Heart left ventricle (tissue), 16 donors: Measurements from ENCODE around the gene TSPOAP1. TPM values are rescaled to one million over a fixed set of nuclear protein-coding genes. Genes with fewer than 3 reads are reported as not detected.

Experiments used
- ATAC-seq, 4 donors: fragments of 200-7000 bp; cut with Tn5 transposase; one replicate each; pipeline ENCODE4 v1.9.1; 2020 to 2022; ENCODE audit warnings: moderate library complexity in 4 of 4, mild to moderate bottlenecking in 3 of 4, moderate number of reproducible peaks in 1 of 4
- DNase-seq, 5 donors: peaks; one replicate each; pipeline ENCODE4 v3.0.0-alpha.2; 2020
- H3K27ac ChIP-seq, 12 donors: fragments of 200-600 bp; sonication (generic) in 4 of 12; one replicate each; pipeline versions ENCODE4 v1.5.0 to v1.8.0; 2016 to 2022; ENCODE audit warnings: mild to moderate bottlenecking in 2 of 12
- H3K27me3 ChIP-seq, 9 donors: fragments of 200-600 bp; sonication (generic) in 2 of 9; one replicate each; pipeline versions ENCODE4 v1.5.1 to v1.8.0; 2016 to 2022; ENCODE audit warnings: mild to moderate bottlenecking in 3 of 9
- H3K36me3 ChIP-seq, 9 donors: fragments of 200-600 bp; sonication (generic) in 2 of 9; one replicate each; pipeline versions ENCODE4 v1.5.0 to v1.8.0; 2018 to 2022; ENCODE audit warnings: mild to moderate bottlenecking in 2 of 9
- H3K4me1 ChIP-seq, 12 donors: fragments of 200-600 bp; sonication (generic) in 4 of 12; one replicate each; pipeline versions ENCODE4 v1.5.0 to v1.8.0; 2016 to 2022; ENCODE audit warnings: mild to moderate bottlenecking in 3 of 12
- H3K4me3 ChIP-seq, 12 donors: fragments of 200-600 bp; sonication (generic) in 4 of 12; one replicate each; pipeline versions ENCODE4 v1.5.0 to v1.8.0; 2017 to 2022; ENCODE audit warnings: mild to moderate bottlenecking in 9 of 12, moderate library complexity in 4 of 12
- H3K9me3 ChIP-seq, 12 donors: fragments of 200-600 bp; sonication (generic) in 4 of 12; one replicate each; pipeline versions ENCODE4 v1.5.0 to v1.8.0; 2016 to 2022; ENCODE audit warnings: mild to moderate bottlenecking in 1 of 12
- POLR2A ChIP-seq, 2 donors: fragments of 450-650 bp; IDR thresholded peaks; one replicate each; pipeline ENCODE4 v1.6.1; 2017; ENCODE audit warnings: antibody characterized with exemption in 2 of 2, mild to moderate bottlenecking in 2 of 2, moderate library complexity in 2 of 2
- WGBS, 4 donors: extraction: QIAGEN DNeasy Blood & Tissue Kit in 2 of 4; methylation state at CpG; one replicate each; pipeline versions ENCODE4 v1.1.5 to v1.1.7; 2013 to 2018; 5-methylcytosine and 5-hydroxymethylcytosine counted together
- intact Hi-C, 10 donors: fragments of 100-400 bp; cut with DNase I; formaldehyde crosslinking; loops; one replicate each; pipeline versions ENCODE4 v1.11.1 to v1.14.2; 2022
- polyA plus RNA-seq, 2 donors: library from polyadenylated mRNA; stranded (reverse); fragments of 200-250 nt; gene quantifications; one replicate each; pipeline ENCODE4 v1.2.3, GENCODE V29; 2013
- total RNA-seq, 9 donors: library from RNA; depleted of rRNA in 2 of 9; stranded (reverse); fragments of >200 nt in 2 of 9; fragmentation: NEBNext Ultra II Directional in 3 of 9; extraction: Animal tissue kit (Norgen Biotek cat#: 25700) in 3 of 9; gene quantifications; one replicate each; pipeline versions ENCODE4 v1.1.0 to v1.2.4, GENCODE V29; 2016 to 2023
- TF ChIP-seq, protein P1 (sequence below), 12 donors: fragments of 200-600 bp; sonication (generic) in 4 of 12; IDR thresholded peaks; one replicate each; pipeline versions ENCODE4 v1.5.0 to v1.8.0; 2018 to 2022; ENCODE audit warnings: antibody characterized with exemption in 12 of 12, mild to moderate bottlenecking in 5 of 12
- donor health status: ischemic (EF 13 %, LVEDD 7.1; RV severe dilation, severe dysfunction).
- donor health status: healthy with polysubstance abuse.
- donor health status: DM: no; HTN: yes; CAD: no.
- donor health status: DM: no; HTN: no; CAD: no.
- donor health status: ischemic (EF 25% LVEDD 6.9; RV normal size, moderate dysfunction).
- donor health status: ischemic (EF 25% LVEDD 5.7; RV mildly dilated, moderate dysfunction).
- donor health status: healthy.
- donor health status: DM: yes; HTN: yes; CAD: no.
- donor health status: ischemic (EF 35%, LVEDD 5.7; RV mildly dilated, moderate dysfunction).
- donor health status: nonischemic (EF 11% LVEDD 7.7; RV severe dilation, severe dysfunction).
- donor health status: DM: yes; HTN: yes; CAD: no.
- donor health status: PGD.
- donor health status: ischemic (EF 29% LVEDD 5.4; RV normal size, mild dysfunction).
- donor health status: nonischemic (EF 23%, LVEDD 6.1; RV moderate dilation, normal function).

The TSPOAP1 gene
- total and polyA plus RNA-seq, 11 donors, result 1.6 to 23.1 (median 13.3) TPM

DNA sequence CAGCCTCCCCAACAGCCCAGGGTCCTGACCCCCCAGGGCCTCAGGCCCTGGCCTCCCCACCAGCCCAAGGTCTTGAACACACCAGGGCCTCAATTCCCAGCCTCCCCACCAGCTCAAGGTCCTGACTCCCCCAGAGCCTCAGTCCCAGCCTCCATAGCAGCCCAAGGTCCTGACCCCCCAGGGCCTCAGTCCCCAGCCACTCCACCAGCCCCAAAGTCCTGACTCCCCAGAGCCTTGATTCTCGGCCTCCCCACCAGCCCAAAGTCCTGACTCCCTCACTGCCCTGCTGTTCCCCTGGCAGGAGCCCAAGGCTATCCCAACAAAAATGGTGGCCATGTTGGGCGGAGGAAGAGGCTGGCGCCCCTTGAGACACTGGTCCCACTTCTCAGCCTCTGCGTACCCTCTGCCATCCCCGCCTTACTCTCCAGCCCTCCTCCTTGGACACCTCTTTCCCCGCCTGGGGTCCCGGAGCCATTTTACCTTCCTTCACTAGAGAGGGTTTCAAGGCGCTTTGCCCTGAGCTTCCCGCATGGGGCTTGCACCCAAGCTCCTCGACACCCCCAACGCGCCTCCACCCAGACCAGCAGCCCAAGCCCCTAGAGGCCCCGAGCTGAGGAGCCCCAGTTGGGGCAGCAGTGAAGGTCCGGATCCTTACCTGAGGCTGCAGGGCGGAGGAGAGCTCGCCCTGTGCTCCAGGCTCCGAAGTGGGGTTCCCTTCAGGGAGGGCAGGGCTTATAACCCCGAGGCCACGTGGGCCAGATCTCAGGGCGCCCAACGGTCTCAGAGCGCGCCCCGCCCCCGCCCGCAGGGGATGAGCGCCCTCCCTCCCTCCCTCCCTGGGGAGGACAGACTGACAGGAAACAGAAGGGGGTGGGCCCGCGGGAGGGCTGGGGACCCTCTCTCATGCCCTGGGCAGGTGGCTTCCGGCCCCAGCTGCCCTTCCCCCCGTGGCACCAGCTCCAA, 3.5 kb upstream of the TSPOAP1 start:
- peak overlapping the region in 10 of 12 donors; percentile 6 to 100 (median 44) for H3K27ac ChIP-seq
- TF ChIP-seq, protein P1, sequence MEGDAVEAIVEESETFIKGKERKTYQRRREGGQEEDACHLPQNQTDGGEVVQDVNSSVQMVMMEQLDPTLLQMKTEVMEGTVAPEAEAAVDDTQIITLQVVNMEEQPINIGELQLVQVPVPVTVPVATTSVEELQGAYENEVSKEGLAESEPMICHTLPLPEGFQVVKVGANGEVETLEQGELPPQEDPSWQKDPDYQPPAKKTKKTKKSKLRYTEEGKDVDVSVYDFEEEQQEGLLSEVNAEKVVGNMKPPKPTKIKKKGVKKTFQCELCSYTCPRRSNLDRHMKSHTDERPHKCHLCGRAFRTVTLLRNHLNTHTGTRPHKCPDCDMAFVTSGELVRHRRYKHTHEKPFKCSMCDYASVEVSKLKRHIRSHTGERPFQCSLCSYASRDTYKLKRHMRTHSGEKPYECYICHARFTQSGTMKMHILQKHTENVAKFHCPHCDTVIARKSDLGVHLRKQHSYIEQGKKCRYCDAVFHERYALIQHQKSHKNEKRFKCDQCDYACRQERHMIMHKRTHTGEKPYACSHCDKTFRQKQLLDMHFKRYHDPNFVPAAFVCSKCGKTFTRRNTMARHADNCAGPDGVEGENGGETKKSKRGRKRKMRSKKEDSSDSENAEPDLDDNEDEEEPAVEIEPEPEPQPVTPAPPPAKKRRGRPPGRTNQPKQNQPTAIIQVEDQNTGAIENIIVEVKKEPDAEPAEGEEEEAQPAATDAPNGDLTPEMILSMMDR (IDR thresholded peaks at IDR 0.05), result no peak
- TF ChIP-seq POLR2A (IDR thresholded peaks at IDR 0.05), result peak in 1 of 2 donors; percentile 51
- intact Hi-C loops, result no loop called here
- peak overlapping the region in 10 of 12 donors; percentile 22 to 79 (median 46) for H3K4me3 ChIP-seq
- WGBS, 4 donors, result 72 to 82% (median 76%) methylated on average over 19 to 31 of the region's 31 CpGs
- H3K36me3 ChIP-seq, result peaks cover 0 to 15% (median 0%) of the 10 kb centered on the region in 9 donors
- ATAC-seq (peak; percentile 25 to 70 (median 48)), DNase-seq (peak; percentile 67 to 91 (median 79))
- H3K27me3 ChIP-seq, result peaks cover 0 to 42% (median 7%) of the 10 kb centered on the region in 9 donors
- no peaks in the 10 kb centered on the region for H3K9me3 ChIP-seq
- peaks cover 0 to 56% (median 10%) of the 10 kb centered on the region in 12 donors for H3K4me1 ChIP-seq

DNA sequence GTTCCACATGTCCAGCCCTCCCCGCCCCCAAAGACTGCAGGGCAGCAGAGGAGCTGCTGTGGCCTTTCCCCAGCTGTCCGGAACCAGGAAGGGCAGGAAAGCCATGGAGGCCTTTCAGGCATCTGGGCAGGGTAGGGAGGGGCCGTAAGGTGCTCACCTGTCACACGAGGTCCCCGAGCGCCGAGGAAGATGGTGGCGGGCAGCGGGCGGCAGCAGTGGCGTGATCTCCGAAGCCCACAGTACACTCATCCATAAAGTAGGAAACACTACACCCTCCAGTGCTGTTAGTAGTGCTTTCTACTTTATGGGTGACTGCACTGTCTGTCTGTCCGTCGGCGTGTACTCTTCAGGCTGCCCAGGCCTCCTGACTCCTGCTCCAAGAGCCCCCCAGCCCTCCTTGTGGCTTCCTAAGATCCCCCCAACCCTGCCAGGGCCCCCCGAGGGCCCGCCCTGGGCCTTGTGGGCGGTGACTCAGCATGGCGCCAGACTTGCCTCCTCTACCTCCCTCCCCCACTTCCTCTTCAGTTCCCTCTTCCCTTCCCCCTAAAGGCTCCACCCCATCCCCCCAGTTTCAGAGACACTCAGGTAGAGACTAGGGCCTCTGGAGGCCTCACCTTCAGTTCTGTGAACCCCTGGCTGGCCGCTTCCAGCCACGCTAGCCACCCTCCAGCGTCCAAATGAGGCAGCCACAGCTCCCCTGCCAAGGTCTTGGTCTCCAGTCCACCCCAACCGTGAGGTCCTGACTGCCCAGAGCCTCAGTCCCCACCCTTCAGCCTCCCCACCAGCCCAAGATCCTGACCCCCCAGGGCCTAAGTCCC, 2.6 kb upstream of the TSPOAP1 start:
- 78 to 82% (median 81%) methylated on average over 22 to 23 of the region's 23 CpGs for WGBS, 4 donors
- DNase-seq, result peak in 2 of 5 donors; percentile 42 to 69
- intact Hi-C loops, result no loop called here
- peak overlapping the region in 9 of 12 donors; percentile 6 to 100 (median 57) for H3K27ac ChIP-seq
- H3K4me1 ChIP-seq, result peaks cover 0 to 47% (median 2%) of the 10 kb centered on the region in 12 donors
- TF ChIP-seq, protein P1 (IDR thresholded peaks at IDR 0.05), result no peak
- no peak for TF ChIP-seq POLR2A (IDR thresholded peaks at IDR 0.05)
- H3K4me3 ChIP-seq, result peak overlapping the region in 10 of 12 donors; percentile 22 to 79 (median 46)
- H3K27me3 ChIP-seq, result peaks cover 0 to 46% (median 7%) of the 10 kb centered on the region in 9 donors
- peaks cover 0 to 15% (median 0%) of the 10 kb centered on the region in 9 donors for H3K36me3 ChIP-seq
- H3K9me3 ChIP-seq, result no peaks in the 10 kb centered on the region
- ATAC-seq, result peak in 3 of 4 donors; percentile 24 to 61 (median 42)

DNA sequence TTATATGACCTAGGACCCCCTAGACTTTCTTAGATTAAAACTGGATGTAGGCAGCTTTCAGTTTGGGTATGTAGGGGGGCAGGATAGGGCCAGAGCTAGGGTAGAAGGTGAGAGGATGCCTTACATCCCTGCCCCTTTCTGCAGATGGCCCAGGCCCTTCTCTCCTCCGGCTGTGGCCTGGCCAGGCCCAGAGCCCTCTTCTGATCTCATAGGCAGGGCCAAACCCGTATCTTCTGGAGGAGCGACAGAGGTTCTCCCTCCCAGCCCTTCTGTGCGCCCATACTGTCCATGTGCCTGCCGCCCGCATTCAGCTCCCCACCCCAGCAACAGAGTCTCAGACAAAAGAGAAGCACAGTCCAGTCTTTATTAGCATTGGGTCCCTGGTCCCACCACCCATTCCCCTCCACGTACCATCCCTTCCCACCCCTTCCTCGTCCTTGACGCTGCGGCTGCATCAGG, 2.0 kb upstream of the TSPOAP1 start:
- peak overlapping the region in 3 of 12 donors; percentile 14 to 100 (median 82) for H3K27ac ChIP-seq
- intact Hi-C loops, result no loop called here
- peaks cover 0 to 46% (median 7%) of the 10 kb centered on the region in 9 donors for H3K27me3 ChIP-seq
- WGBS, 4 donors, result 77 to 89% (median 79%) methylated on average over 10 of the region's 10 CpGs
- ATAC-seq (no peak), DNase-seq (peak in 1 of 5 donors; percentile 38)
- peaks cover 0 to 41% (median 0%) of the 10 kb centered on the region in 12 donors for H3K4me1 ChIP-seq
- H3K4me3 ChIP-seq, result peak overlapping the region in 10 of 12 donors; percentile 9 to 79 (median 46)
- H3K9me3 ChIP-seq, result no peaks in the 10 kb centered on the region
- peaks cover 0 to 15% (median 0%) of the 10 kb centered on the region in 9 donors for H3K36me3 ChIP-seq
- no peak for TF ChIP-seq POLR2A (IDR thresholded peaks at IDR 0.05)
- TF ChIP-seq, protein P1 (IDR thresholded peaks at IDR 0.05), result no peak
